ENCODE data around the gene ZNF500. TPM values are rescaled to one million over a fixed set of nuclear protein-coding genes. Genes with fewer than 3 reads are reported as not detected.

Gene ZNF500
- total RNA-seq, 4 donors from 2014 or later = 11.0 to 31.2 (median 20.2) TPM

GRCh38 chr16:4729876-4730275 is 37.1 kb downstream of the ZNF500 start:
- Histone ChIP-seq H3K9me3 (no peaks in the 10 kb centered on the region), H3K4me3 (no peak overlapping the region), H3K27ac (no peak overlapping the region), H3K4me1 (no peaks in the 10 kb centered on the region), H3K36me3 (no peaks in the 10 kb centered on the region), H3K27me3 (no peaks in the 10 kb centered on the region)
- intact Hi-C loops (cut with DNase I; ENCODE audit: low total_unique reads) = no loop called here
- no peak for DNase-seq
- TF ChIP-seq, protein P1, sequence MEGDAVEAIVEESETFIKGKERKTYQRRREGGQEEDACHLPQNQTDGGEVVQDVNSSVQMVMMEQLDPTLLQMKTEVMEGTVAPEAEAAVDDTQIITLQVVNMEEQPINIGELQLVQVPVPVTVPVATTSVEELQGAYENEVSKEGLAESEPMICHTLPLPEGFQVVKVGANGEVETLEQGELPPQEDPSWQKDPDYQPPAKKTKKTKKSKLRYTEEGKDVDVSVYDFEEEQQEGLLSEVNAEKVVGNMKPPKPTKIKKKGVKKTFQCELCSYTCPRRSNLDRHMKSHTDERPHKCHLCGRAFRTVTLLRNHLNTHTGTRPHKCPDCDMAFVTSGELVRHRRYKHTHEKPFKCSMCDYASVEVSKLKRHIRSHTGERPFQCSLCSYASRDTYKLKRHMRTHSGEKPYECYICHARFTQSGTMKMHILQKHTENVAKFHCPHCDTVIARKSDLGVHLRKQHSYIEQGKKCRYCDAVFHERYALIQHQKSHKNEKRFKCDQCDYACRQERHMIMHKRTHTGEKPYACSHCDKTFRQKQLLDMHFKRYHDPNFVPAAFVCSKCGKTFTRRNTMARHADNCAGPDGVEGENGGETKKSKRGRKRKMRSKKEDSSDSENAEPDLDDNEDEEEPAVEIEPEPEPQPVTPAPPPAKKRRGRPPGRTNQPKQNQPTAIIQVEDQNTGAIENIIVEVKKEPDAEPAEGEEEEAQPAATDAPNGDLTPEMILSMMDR (IDR thresholded peaks at IDR 0.05) = no peak
- no peak for TF ChIP-seq POLR2A (IDR thresholded peaks at IDR 0.05)

GRCh38 chr16:4728676-4729075 is 38.3 kb downstream of the ZNF500 start:
- Histone ChIP-seq H3K36me3 (no peaks in the 10 kb centered on the region), H3K27me3 (no peaks in the 10 kb centered on the region), H3K4me1 (no peaks in the 10 kb centered on the region), H3K27ac (no peak overlapping the region), H3K9me3 (no peaks in the 10 kb centered on the region), H3K4me3 (no peak overlapping the region)
- TF ChIP-seq, protein P1 (IDR thresholded peaks at IDR 0.05) = no peak
- no peak for TF ChIP-seq POLR2A (IDR thresholded peaks at IDR 0.05)
- intact Hi-C loops (cut with DNase I; ENCODE audit: low total_unique reads) = no loop called here
- no peak for DNase-seq

DNA sequence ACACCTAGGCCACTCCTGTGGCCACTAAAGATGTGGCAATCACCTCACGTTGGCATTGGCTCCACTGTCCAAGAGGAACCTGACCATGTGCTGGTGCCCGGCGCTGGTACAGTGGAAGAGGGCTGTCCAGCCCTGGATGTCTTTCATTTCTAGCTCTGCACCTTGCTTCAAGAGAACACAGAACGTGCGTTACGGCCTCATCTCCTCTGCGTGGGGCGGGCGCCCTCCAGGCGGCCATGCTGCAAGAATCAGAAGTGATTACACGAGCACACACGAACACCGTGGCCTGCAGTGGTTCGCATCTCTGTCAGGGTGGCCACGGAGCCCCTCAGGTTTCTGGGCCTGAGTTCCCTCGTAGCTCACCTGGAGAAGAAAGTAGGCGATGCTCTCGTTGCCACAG is 40.3 kb downstream of the ZNF500 start:
- no peak for DNase-seq
- Histone ChIP-seq H3K27ac (no peak overlapping the region), H3K4me1 (no peaks in the 10 kb centered on the region), H3K9me3 (no peaks in the 10 kb centered on the region), H3K36me3 (no peaks in the 10 kb centered on the region), H3K27me3 (no peaks in the 10 kb centered on the region), H3K4me3 (no peak overlapping the region)
- intact Hi-C loops (cut with DNase I; ENCODE audit: low total_unique reads) = no loop called here
- TF ChIP-seq, protein P1 (IDR thresholded peaks at IDR 0.05) = no peak
- TF ChIP-seq POLR2A (IDR thresholded peaks at IDR 0.05) = no peak

DNA sequence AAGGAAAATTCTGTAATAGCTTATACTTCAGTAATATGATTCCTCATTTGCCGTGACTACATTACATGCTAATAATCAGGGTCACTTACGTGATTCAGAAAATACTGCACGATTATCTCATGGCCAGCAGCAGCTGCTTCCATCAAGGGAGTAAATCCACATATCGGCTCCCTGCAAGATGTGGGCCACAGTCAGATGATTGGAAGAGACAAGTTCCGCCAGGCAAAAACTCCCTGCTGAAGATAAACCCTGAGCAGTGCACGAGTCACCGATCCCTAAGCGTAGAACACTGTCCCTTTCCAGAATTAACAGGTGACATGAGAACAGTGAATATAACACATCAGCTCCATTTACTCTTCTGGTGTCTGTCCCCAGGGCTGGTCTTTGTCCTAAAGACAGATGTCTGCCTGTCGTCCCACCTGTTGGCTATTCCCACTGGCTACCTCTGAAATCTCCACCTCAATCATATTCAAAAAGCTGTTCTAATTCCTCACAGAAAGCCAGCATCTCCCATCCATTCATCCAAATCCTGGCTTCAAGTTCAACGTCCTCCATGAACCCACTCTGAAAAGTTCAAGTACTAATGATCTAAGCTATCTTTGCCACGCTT is 42.2 kb downstream of the ZNF500 start:
- Histone ChIP-seq H3K9me3 (no peaks in the 10 kb centered on the region), H3K27me3 (no peaks in the 10 kb centered on the region), H3K36me3 (no peaks in the 10 kb centered on the region), H3K4me1 (no peaks in the 10 kb centered on the region), H3K4me3 (no peak overlapping the region), H3K27ac (no peak overlapping the region)
- intact Hi-C loops (cut with DNase I; ENCODE audit: low total_unique reads) = no loop called here
- DNase-seq = no peak
- TF ChIP-seq, protein P1 (IDR thresholded peaks at IDR 0.05) = no peak
- TF ChIP-seq POLR2A (IDR thresholded peaks at IDR 0.05) = no peak

DNA sequence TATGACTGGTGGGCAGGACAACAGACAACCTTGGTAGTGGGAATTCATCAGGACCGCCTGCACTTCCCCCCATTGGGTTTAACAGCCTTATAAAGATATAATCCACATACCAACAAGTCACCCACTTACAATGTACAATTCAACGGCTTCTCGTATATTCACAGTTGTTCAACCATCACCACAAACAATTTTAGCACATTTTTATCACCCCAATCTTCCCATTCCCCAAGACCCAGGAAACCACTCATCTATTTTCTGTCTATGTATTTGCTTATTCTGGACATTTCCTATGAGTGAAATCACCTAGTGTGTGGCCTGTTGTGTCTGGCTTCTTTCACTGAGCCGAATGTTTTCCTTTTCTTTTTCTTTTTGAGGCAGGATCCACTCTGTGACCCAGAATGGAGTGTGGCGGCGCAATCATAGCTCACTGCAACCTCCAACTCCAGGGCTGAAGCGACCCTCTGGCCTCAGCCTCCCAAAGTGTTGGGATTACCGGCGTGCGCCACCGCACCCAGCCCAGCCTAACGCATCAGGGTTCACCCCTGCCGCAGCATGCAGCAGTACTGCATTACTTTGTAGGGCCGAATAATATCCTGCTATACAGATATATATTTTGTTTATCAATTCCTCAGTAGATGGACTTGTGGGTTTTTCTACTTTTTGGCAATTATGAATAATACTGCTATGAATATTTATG is 43.7 kb downstream of the ZNF500 start:
- no peak for DNase-seq
- Histone ChIP-seq H3K36me3 (no peaks in the 10 kb centered on the region), H3K4me1 (no peaks in the 10 kb centered on the region), H3K27ac (no peak overlapping the region), H3K27me3 (no peaks in the 10 kb centered on the region), H3K9me3 (no peaks in the 10 kb centered on the region), H3K4me3 (no peak overlapping the region)
- intact Hi-C loops (cut with DNase I; ENCODE audit: low total_unique reads) = no loop called here
- TF ChIP-seq POLR2A (IDR thresholded peaks at IDR 0.05) = no peak
- TF ChIP-seq, protein P1 (IDR thresholded peaks at IDR 0.05) = no peak

Data from uterus (tissue), 4 donors.